Measurements from ENCODE around the gene AKAP6. TPM values are rescaled to one million over a fixed set of nuclear protein-coding genes. Genes with fewer than 3 reads are reported as not detected.

The AKAP6 gene
- total RNA-seq, 4 donors from 2014 or later, result 2.0 to 11.0 (median 4.2) TPM

DNA sequence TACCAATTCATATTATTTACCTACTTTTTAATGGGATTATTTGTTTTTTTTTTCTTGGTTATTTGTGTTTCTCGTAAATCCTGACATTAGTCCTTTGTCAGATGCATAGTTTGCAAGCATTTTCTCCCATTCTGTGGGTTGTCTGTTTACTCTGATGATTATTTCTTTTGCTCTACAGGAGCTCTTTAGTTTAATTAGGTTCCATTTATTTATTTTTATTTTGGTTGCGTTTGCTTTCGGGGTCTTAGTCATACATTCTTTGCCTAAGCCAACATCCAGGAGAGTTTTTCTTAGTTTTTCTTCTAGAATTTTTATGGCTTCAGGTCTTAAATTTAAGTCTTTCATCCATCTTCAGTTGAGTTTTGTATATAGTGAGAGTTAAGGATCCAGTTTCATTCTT lies 289.9 kb downstream of the AKAP6 start:
- WGBS, result 97% methylated on average over 3 of the region's 3 CpGs
- H3K4me1 ChIP-seq, result no peaks in the 10 kb centered on the region
- no peak overlapping the region for H3K4me3 ChIP-seq
- no peaks in the 10 kb centered on the region for H3K9me3 ChIP-seq
- H3K27ac ChIP-seq, result no peak overlapping the region
- TF ChIP-seq POLR2A (IDR thresholded peaks at IDR 0.05) (no peak), EP300 (IDR thresholded peaks at IDR 0.05) (no peak), POLR2AphosphoS5 (IDR thresholded peaks at IDR 0.05) (no peak)
- TF ChIP-seq, protein P1, sequence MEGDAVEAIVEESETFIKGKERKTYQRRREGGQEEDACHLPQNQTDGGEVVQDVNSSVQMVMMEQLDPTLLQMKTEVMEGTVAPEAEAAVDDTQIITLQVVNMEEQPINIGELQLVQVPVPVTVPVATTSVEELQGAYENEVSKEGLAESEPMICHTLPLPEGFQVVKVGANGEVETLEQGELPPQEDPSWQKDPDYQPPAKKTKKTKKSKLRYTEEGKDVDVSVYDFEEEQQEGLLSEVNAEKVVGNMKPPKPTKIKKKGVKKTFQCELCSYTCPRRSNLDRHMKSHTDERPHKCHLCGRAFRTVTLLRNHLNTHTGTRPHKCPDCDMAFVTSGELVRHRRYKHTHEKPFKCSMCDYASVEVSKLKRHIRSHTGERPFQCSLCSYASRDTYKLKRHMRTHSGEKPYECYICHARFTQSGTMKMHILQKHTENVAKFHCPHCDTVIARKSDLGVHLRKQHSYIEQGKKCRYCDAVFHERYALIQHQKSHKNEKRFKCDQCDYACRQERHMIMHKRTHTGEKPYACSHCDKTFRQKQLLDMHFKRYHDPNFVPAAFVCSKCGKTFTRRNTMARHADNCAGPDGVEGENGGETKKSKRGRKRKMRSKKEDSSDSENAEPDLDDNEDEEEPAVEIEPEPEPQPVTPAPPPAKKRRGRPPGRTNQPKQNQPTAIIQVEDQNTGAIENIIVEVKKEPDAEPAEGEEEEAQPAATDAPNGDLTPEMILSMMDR (IDR thresholded peaks at IDR 0.05), result no peak
- no peaks in the 10 kb centered on the region for H3K27me3 ChIP-seq
- no peaks in the 10 kb centered on the region for H3K36me3 ChIP-seq
- DNase-seq (ENCODE audit: low spot score in 2 of 2), result no peak

DNA sequence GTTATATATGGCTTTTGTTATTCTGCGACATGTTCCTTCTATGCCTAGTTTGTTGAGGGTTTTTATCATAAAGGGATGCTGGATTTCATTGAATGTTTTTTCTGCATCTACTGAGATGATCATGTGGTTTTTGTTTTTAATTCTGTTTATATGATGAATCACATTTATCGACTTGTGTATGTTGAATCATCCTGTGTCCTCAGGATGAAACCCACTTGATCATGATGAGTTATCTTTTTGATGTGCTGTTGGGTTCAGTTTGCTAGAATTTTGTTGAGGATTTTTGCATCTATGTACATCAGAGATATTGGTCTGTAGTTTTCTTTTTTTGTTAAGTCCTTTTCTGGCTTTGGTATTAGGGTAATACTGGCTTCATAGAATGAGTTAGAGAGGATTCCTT lies 291.2 kb downstream of the AKAP6 start:
- H3K4me1 ChIP-seq, result no peaks in the 10 kb centered on the region
- H3K27me3 ChIP-seq, result no peaks in the 10 kb centered on the region
- no peak for DNase-seq (ENCODE audit: low spot score in 2 of 2)
- no peak overlapping the region for H3K27ac ChIP-seq
- no peak overlapping the region for H3K4me3 ChIP-seq
- TF ChIP-seq POLR2A (IDR thresholded peaks at IDR 0.05), result no peak
- no peak for TF ChIP-seq POLR2AphosphoS5 (IDR thresholded peaks at IDR 0.05)
- TF ChIP-seq, protein P1 (IDR thresholded peaks at IDR 0.05), result no peak
- TF ChIP-seq EP300 (IDR thresholded peaks at IDR 0.05), result no peak
- H3K9me3 ChIP-seq, result no peaks in the 10 kb centered on the region
- no peaks in the 10 kb centered on the region for H3K36me3 ChIP-seq
- WGBS, result 79% methylated on average over 2 of the region's 2 CpGs

GRCh38 chr14:32620724-32621123 lies 291.6 kb downstream of the AKAP6 start:
- Histone ChIP-seq H3K4me1 (no peaks in the 10 kb centered on the region), H3K9me3 (no peaks in the 10 kb centered on the region), H3K27ac (no peak overlapping the region), H3K36me3 (no peaks in the 10 kb centered on the region), H3K27me3 (no peaks in the 10 kb centered on the region), H3K4me3 (no peak overlapping the region)
- DNase-seq (ENCODE audit: low spot score in 2 of 2), result no peak
- WGBS, result 65% methylated on average over 1 of the region's 1 CpG
- TF ChIP-seq POLR2AphosphoS5 (IDR thresholded peaks at IDR 0.05) (no peak), EP300 (IDR thresholded peaks at IDR 0.05) (no peak)
- TF ChIP-seq, protein P1 (IDR thresholded peaks at IDR 0.05), result no peak

- Histone ChIP-seq H3K4me3 (no peak overlapping the region), H3K36me3 (no peaks in the 10 kb centered on the region), H3K9me3 (no peaks in the 10 kb centered on the region), H3K27ac (no peak overlapping the region), H3K27me3 (no peaks in the 10 kb centered on the region), H3K4me1 (no peaks in the 10 kb centered on the region)
- DNase-seq (ENCODE audit: low spot score in 2 of 2), result no peak
- TF ChIP-seq EP300 (IDR thresholded peaks at IDR 0.05), result no peak
- TF ChIP-seq POLR2AphosphoS5 (IDR thresholded peaks at IDR 0.05), result no peak
- TF ChIP-seq, protein P1 (IDR thresholded peaks at IDR 0.05), result no peak
- no peak for TF ChIP-seq POLR2A (IDR thresholded peaks at IDR 0.05)
- 98% methylated on average over 1 of the region's 1 CpG for WGBS
Measured at GRCh38 chr14:32621585-32621984, 292.5 kb downstream of the AKAP6 start.

- no peak overlapping the region for H3K4me3 ChIP-seq
- no peaks in the 10 kb centered on the region for H3K4me1 ChIP-seq
- no peak for DNase-seq (ENCODE audit: low spot score in 2 of 2)
- WGBS, result 89% methylated on average over 3 of the region's 3 CpGs
- no peaks in the 10 kb centered on the region for H3K9me3 ChIP-seq
- TF ChIP-seq POLR2AphosphoS5 (IDR thresholded peaks at IDR 0.05) (no peak), EP300 (IDR thresholded peaks at IDR 0.05) (no peak), POLR2A (IDR thresholded peaks at IDR 0.05) (no peak)
- TF ChIP-seq, protein P1 (IDR thresholded peaks at IDR 0.05), result no peak
- H3K36me3 ChIP-seq, result no peaks in the 10 kb centered on the region
- no peak overlapping the region for H3K27ac ChIP-seq
- no peaks in the 10 kb centered on the region for H3K27me3 ChIP-seq
Measured at GRCh38 chr14:32622742-32623141, 293.6 kb downstream of the AKAP6 start.
